ENCODE measurements around the gene GNAO1. TPM values are rescaled to one million over a fixed set of nuclear protein-coding genes. Genes with fewer than 3 reads are reported as not detected.

Gene GNAO1
- total and polyA plus RNA-seq, 2 of the 13 experiments (the other 11 are each of a cell fraction or from before 2014, with no cell fraction given), result not detected

DNA sequence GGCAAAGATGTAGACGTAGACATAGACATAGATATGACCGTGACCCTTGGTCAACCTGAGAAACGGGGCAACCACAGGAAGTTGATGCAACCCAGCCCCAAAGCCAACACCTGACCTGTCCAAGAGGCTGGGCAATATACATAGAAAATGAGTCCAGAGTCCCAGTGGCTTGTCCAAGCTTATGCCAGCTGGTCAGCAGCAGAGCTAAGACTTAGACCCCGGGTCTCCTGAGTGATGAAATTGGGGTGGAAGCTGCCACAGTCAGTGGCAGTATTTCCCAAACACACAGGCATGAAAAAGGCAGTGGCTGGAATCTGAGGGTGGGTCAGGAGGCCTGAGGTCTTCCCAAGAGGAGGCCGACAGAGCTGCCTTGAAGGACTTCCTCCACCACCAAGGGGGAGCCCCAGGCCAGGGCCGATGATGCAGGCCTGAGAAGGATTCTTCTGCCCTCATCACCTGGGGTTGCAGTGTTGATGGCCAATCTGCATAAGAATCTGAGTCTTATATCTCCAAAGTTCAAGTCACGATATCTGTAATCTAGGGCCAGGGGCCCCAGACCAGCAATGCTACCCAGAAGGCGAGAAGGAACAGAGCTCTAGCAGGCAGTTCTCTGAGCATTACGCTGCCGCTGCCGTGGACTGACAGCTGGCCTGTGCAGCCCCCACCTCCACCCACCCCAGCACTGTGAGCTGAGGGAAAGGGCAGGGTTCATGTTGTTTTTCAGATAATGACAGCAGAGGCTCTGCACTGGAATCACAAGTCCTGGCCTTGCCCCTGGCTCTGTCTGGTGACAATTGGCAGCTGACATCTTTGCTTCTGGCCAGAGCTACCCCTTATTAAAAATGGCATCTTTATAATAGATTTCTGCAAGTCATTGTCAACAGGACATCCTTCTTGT, 72.7 kb downstream of the GNAO1 start (continued):
- TF ChIP-seq ZNF790 (CRISPR knock-in tag; IDR thresholded peaks at IDR 0.05; ENCODE audit: borderline replicate concordance) (no peak), ZNF331 (CRISPR knock-in tag; IDR thresholded peaks at IDR 0.05) (peak; percentile 93), CC2D1A (CRISPR knock-in tag; IDR thresholded peaks at IDR 0.05) (no peak), ZNF879 (CRISPR knock-in tag; IDR thresholded peaks at IDR 0.05) (no peak), ARHGAP35 (CRISPR knock-in tag; IDR thresholded peaks at IDR 0.05; ENCODE audit: borderline replicate concordance) (no peak), FOSL2 (CRISPR knock-in tag; IDR thresholded peaks at IDR 0.05) (peak; percentile 47), ZNF607 (CRISPR knock-in tag; IDR thresholded peaks at IDR 0.05; ENCODE audit: borderline replicate concordance) (no peak), ZBTB42 (CRISPR knock-in tag; IDR thresholded peaks at IDR 0.05) (no peak), HOXA3 (CRISPR knock-in tag; IDR thresholded peaks at IDR 0.05) (peak; percentile 53), MYNN (CRISPR knock-in tag; IDR thresholded peaks at IDR 0.05; ENCODE audit: low read depth) (no peak), HNF4A (CRISPR knock-in tag; IDR thresholded peaks at IDR 0.05) (peak; percentile 90)
- TF ChIP-seq, protein P1, sequence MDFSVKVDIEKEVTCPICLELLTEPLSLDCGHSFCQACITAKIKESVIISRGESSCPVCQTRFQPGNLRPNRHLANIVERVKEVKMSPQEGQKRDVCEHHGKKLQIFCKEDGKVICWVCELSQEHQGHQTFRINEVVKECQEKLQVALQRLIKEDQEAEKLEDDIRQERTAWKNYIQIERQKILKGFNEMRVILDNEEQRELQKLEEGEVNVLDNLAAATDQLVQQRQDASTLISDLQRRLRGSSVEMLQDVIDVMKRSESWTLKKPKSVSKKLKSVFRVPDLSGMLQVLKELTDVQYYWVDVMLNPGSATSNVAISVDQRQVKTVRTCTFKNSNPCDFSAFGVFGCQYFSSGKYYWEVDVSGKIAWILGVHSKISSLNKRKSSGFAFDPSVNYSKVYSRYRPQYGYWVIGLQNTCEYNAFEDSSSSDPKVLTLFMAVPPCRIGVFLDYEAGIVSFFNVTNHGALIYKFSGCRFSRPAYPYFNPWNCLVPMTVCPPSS (IDR thresholded peaks at IDR 0.05), result no peak
- TF ChIP-seq, protein P2, sequence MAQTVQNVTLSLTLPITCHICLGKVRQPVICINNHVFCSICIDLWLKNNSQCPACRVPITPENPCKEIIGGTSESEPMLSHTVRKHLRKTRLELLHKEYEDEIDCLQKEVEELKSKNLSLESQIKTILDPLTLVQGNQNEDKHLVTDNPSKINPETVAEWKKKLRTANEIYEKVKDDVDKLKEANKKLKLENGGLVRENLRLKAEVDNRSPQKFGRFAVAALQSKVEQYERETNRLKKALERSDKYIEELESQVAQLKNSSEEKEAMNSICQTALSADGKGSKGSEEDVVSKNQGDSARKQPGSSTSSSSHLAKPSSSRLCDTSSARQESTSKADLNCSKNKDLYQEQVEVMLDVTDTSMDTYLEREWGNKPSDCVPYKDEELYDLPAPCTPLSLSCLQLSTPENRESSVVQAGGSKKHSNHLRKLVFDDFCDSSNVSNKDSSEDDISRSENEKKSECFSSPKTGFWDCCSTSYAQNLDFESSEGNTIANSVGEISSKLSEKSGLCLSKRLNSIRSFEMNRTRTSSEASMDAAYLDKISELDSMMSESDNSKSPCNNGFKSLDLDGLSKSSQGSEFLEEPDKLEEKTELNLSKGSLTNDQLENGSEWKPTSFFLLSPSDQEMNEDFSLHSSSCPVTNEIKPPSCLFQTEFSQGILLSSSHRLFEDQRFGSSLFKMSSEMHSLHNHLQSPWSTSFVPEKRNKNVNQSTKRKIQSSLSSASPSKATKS (CRISPR knock-in tag; IDR thresholded peaks at IDR 0.05), result no peak
- TF ChIP-seq, protein P3, sequence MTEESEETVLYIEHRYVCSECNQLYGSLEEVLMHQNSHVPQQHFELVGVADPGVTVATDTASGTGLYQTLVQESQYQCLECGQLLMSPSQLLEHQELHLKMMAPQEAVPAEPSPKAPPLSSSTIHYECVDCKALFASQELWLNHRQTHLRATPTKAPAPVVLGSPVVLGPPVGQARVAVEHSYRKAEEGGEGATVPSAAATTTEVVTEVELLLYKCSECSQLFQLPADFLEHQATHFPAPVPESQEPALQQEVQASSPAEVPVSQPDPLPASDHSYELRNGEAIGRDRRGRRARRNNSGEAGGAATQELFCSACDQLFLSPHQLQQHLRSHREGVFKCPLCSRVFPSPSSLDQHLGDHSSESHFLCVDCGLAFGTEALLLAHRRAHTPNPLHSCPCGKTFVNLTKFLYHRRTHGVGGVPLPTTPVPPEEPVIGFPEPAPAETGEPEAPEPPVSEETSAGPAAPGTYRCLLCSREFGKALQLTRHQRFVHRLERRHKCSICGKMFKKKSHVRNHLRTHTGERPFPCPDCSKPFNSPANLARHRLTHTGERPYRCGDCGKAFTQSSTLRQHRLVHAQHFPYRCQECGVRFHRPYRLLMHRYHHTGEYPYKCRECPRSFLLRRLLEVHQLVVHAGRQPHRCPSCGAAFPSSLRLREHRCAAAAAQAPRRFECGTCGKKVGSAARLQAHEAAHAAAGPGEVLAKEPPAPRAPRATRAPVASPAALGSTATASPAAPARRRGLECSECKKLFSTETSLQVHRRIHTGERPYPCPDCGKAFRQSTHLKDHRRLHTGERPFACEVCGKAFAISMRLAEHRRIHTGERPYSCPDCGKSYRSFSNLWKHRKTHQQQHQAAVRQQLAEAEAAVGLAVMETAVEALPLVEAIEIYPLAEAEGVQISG (CRISPR knock-in tag; IDR thresholded peaks at IDR 0.05), result 0 out of 2 replicates have a peak, but pooled peaks have one; percentile 15
- TF ChIP-seq, protein P4, sequence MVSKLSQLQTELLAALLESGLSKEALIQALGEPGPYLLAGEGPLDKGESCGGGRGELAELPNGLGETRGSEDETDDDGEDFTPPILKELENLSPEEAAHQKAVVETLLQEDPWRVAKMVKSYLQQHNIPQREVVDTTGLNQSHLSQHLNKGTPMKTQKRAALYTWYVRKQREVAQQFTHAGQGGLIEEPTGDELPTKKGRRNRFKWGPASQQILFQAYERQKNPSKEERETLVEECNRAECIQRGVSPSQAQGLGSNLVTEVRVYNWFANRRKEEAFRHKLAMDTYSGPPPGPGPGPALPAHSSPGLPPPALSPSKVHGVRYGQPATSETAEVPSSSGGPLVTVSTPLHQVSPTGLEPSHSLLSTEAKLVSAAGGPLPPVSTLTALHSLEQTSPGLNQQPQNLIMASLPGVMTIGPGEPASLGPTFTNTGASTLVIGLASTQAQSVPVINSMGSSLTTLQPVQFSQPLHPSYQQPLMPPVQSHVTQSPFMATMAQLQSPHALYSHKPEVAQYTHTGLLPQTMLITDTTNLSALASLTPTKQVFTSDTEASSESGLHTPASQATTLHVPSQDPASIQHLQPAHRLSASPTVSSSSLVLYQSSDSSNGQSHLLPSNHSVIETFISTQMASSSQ (IDR thresholded peaks at IDR 0.05; ENCODE audit: low read depth), result 0 out of 2 replicates have a peak, but pooled peaks have one; percentile 24
- TF ChIP-seq, protein P4 (CRISPR knock-in tag; IDR thresholded peaks at IDR 0.05; ENCODE audit: borderline replicate concordance), result no peak
- TF ChIP-seq, protein P5, sequence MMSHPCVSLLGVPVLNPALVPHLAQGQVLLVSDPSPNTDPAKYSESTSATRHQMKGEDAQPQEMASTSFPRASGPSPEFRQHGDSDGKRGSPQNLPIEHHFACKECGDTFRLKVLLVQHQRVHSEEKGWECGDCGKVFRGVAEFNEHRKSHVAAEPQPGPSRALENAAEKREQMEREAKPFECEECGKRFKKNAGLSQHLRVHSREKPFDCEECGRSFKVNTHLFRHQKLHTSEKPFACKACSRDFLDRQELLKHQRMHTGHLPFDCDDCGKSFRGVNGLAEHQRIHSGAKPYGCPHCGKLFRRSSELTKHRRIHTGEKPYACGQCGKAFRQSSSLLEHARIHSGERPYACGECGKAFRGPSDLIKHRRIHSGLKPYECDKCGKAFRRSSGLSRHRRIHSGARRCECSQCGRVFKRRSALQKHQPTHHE (CRISPR knock-in tag; IDR thresholded peaks at IDR 0.05; ENCODE audit: borderline replicate concordance), result no peak

All from HepG2 (cell line).